Measurements from ENCODE around the gene CDKN2AIP.

DNA sequence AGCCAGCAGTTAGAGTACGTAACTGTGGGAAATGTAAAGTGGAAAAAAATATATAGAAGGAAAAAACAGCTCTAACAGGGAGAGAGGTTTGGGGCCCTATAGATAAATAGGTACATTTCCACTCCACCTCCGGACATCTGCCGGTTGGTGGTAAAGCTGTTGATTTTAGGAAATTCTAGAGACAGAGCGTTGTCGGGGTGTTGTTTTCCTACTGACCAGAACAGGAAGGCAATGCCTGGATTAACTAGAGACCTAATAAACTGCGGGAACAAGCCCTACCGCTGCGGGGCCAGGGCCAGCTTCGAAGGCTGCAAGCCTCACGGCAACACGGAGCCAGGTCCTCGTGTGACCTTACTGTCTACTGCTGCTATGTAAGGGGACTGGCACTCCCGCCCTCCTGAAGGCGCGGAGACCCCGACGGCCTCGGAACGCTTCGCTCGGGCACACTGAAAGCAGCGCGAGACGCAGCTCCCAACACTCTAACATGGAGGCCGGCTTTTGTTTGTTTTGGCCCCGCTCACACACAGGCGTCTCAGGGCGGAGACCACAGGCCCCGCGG is 702 bp upstream of the CDKN2AIP start:
- TF ChIP-seq, protein P1, sequence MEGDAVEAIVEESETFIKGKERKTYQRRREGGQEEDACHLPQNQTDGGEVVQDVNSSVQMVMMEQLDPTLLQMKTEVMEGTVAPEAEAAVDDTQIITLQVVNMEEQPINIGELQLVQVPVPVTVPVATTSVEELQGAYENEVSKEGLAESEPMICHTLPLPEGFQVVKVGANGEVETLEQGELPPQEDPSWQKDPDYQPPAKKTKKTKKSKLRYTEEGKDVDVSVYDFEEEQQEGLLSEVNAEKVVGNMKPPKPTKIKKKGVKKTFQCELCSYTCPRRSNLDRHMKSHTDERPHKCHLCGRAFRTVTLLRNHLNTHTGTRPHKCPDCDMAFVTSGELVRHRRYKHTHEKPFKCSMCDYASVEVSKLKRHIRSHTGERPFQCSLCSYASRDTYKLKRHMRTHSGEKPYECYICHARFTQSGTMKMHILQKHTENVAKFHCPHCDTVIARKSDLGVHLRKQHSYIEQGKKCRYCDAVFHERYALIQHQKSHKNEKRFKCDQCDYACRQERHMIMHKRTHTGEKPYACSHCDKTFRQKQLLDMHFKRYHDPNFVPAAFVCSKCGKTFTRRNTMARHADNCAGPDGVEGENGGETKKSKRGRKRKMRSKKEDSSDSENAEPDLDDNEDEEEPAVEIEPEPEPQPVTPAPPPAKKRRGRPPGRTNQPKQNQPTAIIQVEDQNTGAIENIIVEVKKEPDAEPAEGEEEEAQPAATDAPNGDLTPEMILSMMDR (IDR thresholded peaks at IDR 0.05; ENCODE audit: low read length), result no peak
- TF ChIP-seq EZH2 (IDR thresholded peaks at IDR 0.05; ENCODE audit: borderline replicate concordance, low read length), result no peak

All from OCI-LY1 (cell line).